ENCODE measurements around the gene DDX39B.
A peak's percentile ranks its signal among the peaks of the same experiment; 100 is the strongest.
"Not testable (repeated sequence)": the region's sequence is repeated elsewhere in the genome, so short reads cannot be mapped to it uniquely, and the experiment has no call there.

Gene DDX39B

GRCh38 chr6:31541658-31542521 lies at the start of gene DDX39B:
DDX39B (minus strand) TSS chr6:31542003; CDS start chr6:31540532, 1,471 bp downstream.
- peak; percentile 83 to 88 for DNase-seq (ENCODE audit: low read depth in 2 of 2, low spot score in 1 of 2)

GRCh38 chr6:31590691-31591090 lies 48.9 kb upstream of the DDX39B start:
- not testable (repeated sequence) for DNase-seq (ENCODE audit: low read depth in 2 of 2, low spot score in 1 of 2)

GRCh38 chr6:31588871-31589650 lies 47.3 kb upstream of the DDX39B start:
- DNase-seq (ENCODE audit: low read depth in 2 of 2, low spot score in 1 of 2): no peak

GRCh38 chr6:31587791-31588777 lies 46.3 kb upstream of the DDX39B start:
- no peak for DNase-seq (ENCODE audit: low read depth in 2 of 2, low spot score in 1 of 2)

- no peak for DNase-seq (ENCODE audit: low read depth in 2 of 2, low spot score in 1 of 2)
These were observed 44.9 kb upstream of the DDX39B start for GRCh38 chr6:31586599-31587281.

GRCh38 chr6:31586008-31586407 lies 44.2 kb upstream of the DDX39B start, which contains the start of gene LST1:
LST1 (plus strand) TSS chr6:31586277; CDS start chr6:31587300, 1,023 bp downstream.
- no peak for DNase-seq (ENCODE audit: low read depth in 2 of 2, low spot score in 1 of 2)

- DNase-seq (ENCODE audit: low read depth in 2 of 2, low spot score in 1 of 2): no peak
These were observed 43.7 kb upstream of the DDX39B start for GRCh38 chr6:31585491-31585890.

GRCh38 chr6:31582230-31582643 lies 40.4 kb upstream of the DDX39B start, which contains the start of gene LTB:
LTB (minus strand) TSS chr6:31582424; CDS start chr6:31582417, 7 bp downstream.
- DNase-seq (ENCODE audit: low read depth in 2 of 2, low spot score in 1 of 2): peak in 1 of 2 donors; percentile 49

- no peak for DNase-seq (ENCODE audit: low read depth in 2 of 2, low spot score in 1 of 2)
These were observed 39.8 kb upstream of the DDX39B start for GRCh38 chr6:31581434-31582229.

- DNase-seq (ENCODE audit: low read depth in 2 of 2, low spot score in 1 of 2): peak; percentile 81 to 83
These were observed 39.1 kb upstream of the DDX39B start for GRCh38 chr6:31580807-31581433.

- no peak for DNase-seq (ENCODE audit: low read depth in 2 of 2, low spot score in 1 of 2)
These were observed 38.6 kb upstream of the DDX39B start for GRCh38 chr6:31580438-31580740.

- no peak for DNase-seq (ENCODE audit: low read depth in 2 of 2, low spot score in 1 of 2)
These were observed 38.0 kb upstream of the DDX39B start for GRCh38 chr6:31579546-31580437.

GRCh38 chr6:31579119-31579505 lies 37.3 kb upstream of the DDX39B start:
- no peak for DNase-seq (ENCODE audit: low read depth in 2 of 2, low spot score in 1 of 2)

- DNase-seq (ENCODE audit: low read depth in 2 of 2, low spot score in 1 of 2): no peak
These were observed 36.6 kb upstream of the DDX39B start for GRCh38 chr6:31578184-31579118.

- DNase-seq (ENCODE audit: low read depth in 2 of 2, low spot score in 1 of 2): no peak
These were observed 35.8 kb upstream of the DDX39B start for GRCh38 chr6:31577579-31577966.

GRCh38 chr6:31576897-31577578 lies 35.2 kb upstream of the DDX39B start:
- DNase-seq (ENCODE audit: low read depth in 2 of 2, low spot score in 1 of 2): no peak
